Bronchial epithelial cell (primary cell): ENCODE results near the gene TP53INP2. TPM values are rescaled to one million over a fixed set of nuclear protein-coding genes. Genes with fewer than 3 reads are reported as not detected.

ENCODE experiments used
- DNase-seq: peaks from one replicate; pipeline ENCODE4 v3.0.0-alpha.2; 2010; ENCODE audit warnings: low read depth
- FAIRE-seq: peaks from 2 replicates; lab custom pipeline; 2011; peaks lifted over from hg19 to GRCh38; lab: Jason Lieb, UNC
- H3K27me3 ChIP-seq: 2 replicates; pipeline ENCODE4 v1.5.1; 2011; ENCODE audit warnings: low read length; ENCODE audit not compliant: control insufficient read depth, insufficient read depth
- H3K36me3 ChIP-seq: 2 replicates; pipeline ENCODE4 v1.5.1; 2011; ENCODE audit warnings: low read length; ENCODE audit not compliant: control insufficient read depth, insufficient read depth
- H3K4me3 ChIP-seq: 2 replicates; pipeline ENCODE4 v1.5.1; 2011; ENCODE audit warnings: mild to moderate bottlenecking, low read depth, low read length, control low read depth
- total RNA-seq: library from RNA; depleted of rRNA; stranded (reverse); fragments of >200 nt; gene quantifications from 2 replicates; pipeline ENCODE4 v1.2.1, GENCODE V29; 2014
- TF ChIP-seq, protein P1 (sequence below): IDR thresholded peaks from 2 replicates; pipeline ENCODE4 v1.5.1; 2011; ENCODE audit warnings: mild to moderate bottlenecking, moderate library complexity, low read length, control low read depth, inconsistent platforms; ENCODE audit not compliant: insufficient read depth, severe bottlenecking

TP53INP2 gene
- total RNA-seq, 1 donor from 2014 or later: 0.53 TPM

DNA sequence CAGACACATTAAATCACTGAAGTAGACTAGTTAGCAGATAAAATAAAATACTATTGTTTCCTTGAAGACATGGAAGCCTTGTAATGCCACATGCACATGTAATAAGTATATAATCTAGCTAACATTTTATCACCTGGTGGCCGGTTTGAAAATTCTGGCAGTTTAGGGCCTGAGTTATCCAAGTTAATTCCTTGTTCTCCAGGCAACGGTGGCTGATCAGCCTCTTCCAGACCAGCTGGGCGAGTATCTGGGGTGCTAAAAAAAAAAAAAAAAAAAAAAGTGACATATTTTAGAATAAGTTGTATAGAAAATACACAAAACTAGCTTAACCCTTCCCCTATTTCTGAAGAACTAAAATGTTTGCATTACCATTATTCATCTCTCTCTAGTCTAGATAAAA, 42.5 kb downstream of the TP53INP2 start:
- Histone ChIP-seq H3K4me3 (no peak overlapping the region), H3K27me3 (no peaks in the 10 kb centered on the region), H3K36me3 (peaks cover 18% of the 10 kb centered on the region)
- DNase-seq (no peak), FAIRE-seq (no peak)
- TF ChIP-seq, protein P1, sequence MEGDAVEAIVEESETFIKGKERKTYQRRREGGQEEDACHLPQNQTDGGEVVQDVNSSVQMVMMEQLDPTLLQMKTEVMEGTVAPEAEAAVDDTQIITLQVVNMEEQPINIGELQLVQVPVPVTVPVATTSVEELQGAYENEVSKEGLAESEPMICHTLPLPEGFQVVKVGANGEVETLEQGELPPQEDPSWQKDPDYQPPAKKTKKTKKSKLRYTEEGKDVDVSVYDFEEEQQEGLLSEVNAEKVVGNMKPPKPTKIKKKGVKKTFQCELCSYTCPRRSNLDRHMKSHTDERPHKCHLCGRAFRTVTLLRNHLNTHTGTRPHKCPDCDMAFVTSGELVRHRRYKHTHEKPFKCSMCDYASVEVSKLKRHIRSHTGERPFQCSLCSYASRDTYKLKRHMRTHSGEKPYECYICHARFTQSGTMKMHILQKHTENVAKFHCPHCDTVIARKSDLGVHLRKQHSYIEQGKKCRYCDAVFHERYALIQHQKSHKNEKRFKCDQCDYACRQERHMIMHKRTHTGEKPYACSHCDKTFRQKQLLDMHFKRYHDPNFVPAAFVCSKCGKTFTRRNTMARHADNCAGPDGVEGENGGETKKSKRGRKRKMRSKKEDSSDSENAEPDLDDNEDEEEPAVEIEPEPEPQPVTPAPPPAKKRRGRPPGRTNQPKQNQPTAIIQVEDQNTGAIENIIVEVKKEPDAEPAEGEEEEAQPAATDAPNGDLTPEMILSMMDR: no peak

DNA sequence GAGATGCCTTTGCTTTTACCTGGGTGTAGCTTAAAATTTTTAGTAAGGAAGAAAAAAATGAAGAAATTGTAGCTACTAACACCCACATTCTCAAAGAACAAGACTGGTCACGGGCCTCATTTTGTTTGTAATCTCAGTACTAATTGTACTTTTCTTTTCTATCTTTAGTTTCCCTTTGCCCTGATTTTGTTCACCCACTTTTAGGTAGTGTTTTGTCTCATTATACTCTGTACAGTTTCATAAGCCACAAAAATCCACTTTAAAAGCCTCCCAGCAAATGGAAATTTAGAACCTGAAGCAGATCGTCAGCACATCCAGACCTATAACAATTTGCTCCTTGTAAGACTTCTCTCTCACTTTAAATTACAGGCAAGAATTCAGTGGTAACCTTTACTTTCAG, 43.3 kb downstream of the TP53INP2 start:
- TF ChIP-seq, protein P1: no peak
- FAIRE-seq: no peak
- peaks cover 17% of the 10 kb centered on the region for H3K36me3 ChIP-seq
- no peak overlapping the region for H3K4me3 ChIP-seq
- H3K27me3 ChIP-seq: no peaks in the 10 kb centered on the region
- no peak for DNase-seq

GRCh38 chr20:34748709-34749108, 44.6 kb downstream of the TP53INP2 start:
- Histone ChIP-seq H3K36me3 (peaks cover 11% of the 10 kb centered on the region), H3K4me3 (no peak overlapping the region), H3K27me3 (no peaks in the 10 kb centered on the region)
- no peak for FAIRE-seq
- DNase-seq: no peak
- TF ChIP-seq, protein P1: no peak

GRCh38 chr20:34750484-34750883, 46.3 kb downstream of the TP53INP2 start:
- peaks cover 13% of the 10 kb centered on the region for H3K36me3 ChIP-seq
- H3K4me3 ChIP-seq: no peak overlapping the region
- no peaks in the 10 kb centered on the region for H3K27me3 ChIP-seq
- FAIRE-seq: no peak
- TF ChIP-seq, protein P1: no peak
- no peak for DNase-seq

- peaks cover 13% of the 10 kb centered on the region for H3K36me3 ChIP-seq
Observed at GRCh38 chr20:34751453-34751852, 47.3 kb downstream of the TP53INP2 start.

More at GRCh38 chr20:34751453-34751852, 47.3 kb downstream of the TP53INP2 start:
- Histone ChIP-seq H3K27me3 (no peaks in the 10 kb centered on the region), H3K4me3 (no peak overlapping the region)
- TF ChIP-seq, protein P1: no peak
- DNase-seq (no peak), FAIRE-seq (no peak)
